Smooth muscle cell (in vitro differentiated cells): ENCODE data around the gene RHCE. TPM values are rescaled to one million over a fixed set of nuclear protein-coding genes. Genes with fewer than 3 reads are reported as not detected.

Experiments
- DNase-seq: peaks from one replicate; lab custom pipeline; 2025; ENCODE audit not compliant: unreplicated experiment; lab: John Stamatoyannopoulos, UW
- H2AFZ ChIP-seq: fragments of 200-600 bp; sonication (generic); 2 replicates; pipeline ENCODE4 v1.6.0; 2016; ENCODE audit warnings: antibody characterized with exemption, low read depth, mild to moderate bottlenecking
- H3F3A ChIP-seq: fragments of 200-600 bp; sonication (generic); 2 replicates; pipeline ENCODE4 v1.6.0; 2017; ENCODE audit warnings: antibody characterized with exemption, low read depth
- H3K27ac ChIP-seq: fragments of 200-600 bp; sonication (generic); 2 replicates; pipeline ENCODE4 v1.5.1; 2016; ENCODE audit warnings: low read depth, mild to moderate bottlenecking
- H3K27me3 ChIP-seq: fragments of 200-600 bp; sonication (generic); 2 replicates; pipeline ENCODE4 v1.6.1; 2016; ENCODE audit warnings: low read depth, mild to moderate bottlenecking
- H3K36me3 ChIP-seq: fragments of 200-600 bp; sonication (generic); 2 replicates; pipeline ENCODE4 v1.5.1; 2016; ENCODE audit warnings: low read depth
- H3K4me1 ChIP-seq: fragments of 200-600 bp; sonication (generic); 2 replicates; pipeline ENCODE4 v1.5.1; 2016; ENCODE audit warnings: low read depth
- H3K4me2 ChIP-seq: fragments of 200-600 bp; sonication (generic); 2 replicates; pipeline ENCODE4 v1.6.0; 2016; ENCODE audit warnings: mild to moderate bottlenecking
- H3K4me3 ChIP-seq: fragments of 200-600 bp; sonication (generic); 2 replicates; pipeline ENCODE4 v1.5.1; 2016; ENCODE audit warnings: mild to moderate bottlenecking
- H3K79me2 ChIP-seq: fragments of 200-600 bp; sonication (generic); 2 replicates; pipeline ENCODE4 v1.6.0; 2016; ENCODE audit warnings: low read depth, mild to moderate bottlenecking
- H3K9ac ChIP-seq: fragments of 200-600 bp; sonication (generic); 2 replicates; pipeline ENCODE4 v1.6.0; 2016; ENCODE audit warnings: low read depth
- H3K9me3 ChIP-seq: fragments of 200-600 bp; sonication (generic); replicated peaks from 2 replicates; pipeline ENCODE4 v1.5.1; 2016; ENCODE audit warnings: low read depth
- H4K20me1 ChIP-seq: fragments of 200-600 bp; sonication (generic); 2 replicates; pipeline ENCODE4 v1.6.0; 2016; ENCODE audit warnings: low read depth
- WGBS: methylation state at CpG from one replicate; pipeline ENCODE4 v1.1.7; 2016; ENCODE audit warnings: low lambda C conversion rate; 5-methylcytosine and 5-hydroxymethylcytosine counted together
- polyA plus RNA-seq: library from polyadenylated mRNA; unstranded; fragments of >200 nt; fragmentation: Nextera tagmentation; extraction: Ambion mirVana; gene quantifications from 2 replicates; pipeline ENCODE4 v1.2.1, GENCODE V29; 2016
- total RNA-seq: library from RNA; depleted of rRNA; stranded (reverse); fragments of >200 nt; gene quantifications from 2 replicates; pipeline ENCODE4 v1.2.3, GENCODE V29; 2014
- TF ChIP-seq, protein P1 (sequence below): fragments of 200-600 bp; sonication (generic); IDR thresholded peaks from 2 replicates; pipeline ENCODE4 v1.5.1; 2017; ENCODE audit warnings: borderline replicate concordance, mild to moderate bottlenecking, antibody characterized with exemption; ENCODE audit not compliant: insufficient read depth, poor library complexity, severe bottlenecking

RHCE gene
- total and polyA plus RNA-seq, 2 experiments from 2014 or later: 0.45 to 4.9 TPM

DNA sequence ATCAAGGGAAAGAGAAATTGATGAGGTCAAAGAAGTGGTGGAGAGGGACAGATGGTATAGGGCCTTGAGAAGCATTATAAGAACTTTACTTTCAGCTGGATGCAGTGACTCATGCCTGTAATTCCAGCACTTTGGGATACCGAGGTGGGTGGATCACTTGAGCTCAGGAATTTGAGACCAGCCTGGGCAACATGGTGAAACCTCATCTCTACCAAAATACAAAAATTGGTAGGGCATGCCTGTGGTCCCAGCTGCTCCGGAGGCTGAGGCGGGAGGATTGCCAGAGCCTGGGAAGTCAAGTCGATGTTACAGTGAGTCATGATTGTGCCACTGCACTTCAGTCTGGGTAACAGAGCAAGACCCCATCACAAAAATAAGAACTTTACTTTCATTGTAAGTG is 76.8 kb downstream of the RHCE start:
- Histone ChIP-seq H3K4me2 (peak overlapping the region; percentile 32), H4K20me1 (peaks cover 77% of the 10 kb centered on the region), H3K27me3 (no peaks in the 10 kb centered on the region), H3K4me3 (no peak overlapping the region), H3K9me3 (no peaks in the 10 kb centered on the region), H3F3A (peaks cover 7% of the 10 kb centered on the region), H3K79me2 (peaks cover 75% of the 10 kb centered on the region), H3K27ac (peak overlapping the region; percentile 74), H3K4me1 (peaks cover 15% of the 10 kb centered on the region), H3K36me3 (peaks cover 3% of the 10 kb centered on the region), H3K9ac (no peak overlapping the region), H2AFZ (no peak overlapping the region)
- no peak for DNase-seq
- 25% methylated on average over 4 of the region's 4 CpGs for WGBS
- TF ChIP-seq, protein P1, sequence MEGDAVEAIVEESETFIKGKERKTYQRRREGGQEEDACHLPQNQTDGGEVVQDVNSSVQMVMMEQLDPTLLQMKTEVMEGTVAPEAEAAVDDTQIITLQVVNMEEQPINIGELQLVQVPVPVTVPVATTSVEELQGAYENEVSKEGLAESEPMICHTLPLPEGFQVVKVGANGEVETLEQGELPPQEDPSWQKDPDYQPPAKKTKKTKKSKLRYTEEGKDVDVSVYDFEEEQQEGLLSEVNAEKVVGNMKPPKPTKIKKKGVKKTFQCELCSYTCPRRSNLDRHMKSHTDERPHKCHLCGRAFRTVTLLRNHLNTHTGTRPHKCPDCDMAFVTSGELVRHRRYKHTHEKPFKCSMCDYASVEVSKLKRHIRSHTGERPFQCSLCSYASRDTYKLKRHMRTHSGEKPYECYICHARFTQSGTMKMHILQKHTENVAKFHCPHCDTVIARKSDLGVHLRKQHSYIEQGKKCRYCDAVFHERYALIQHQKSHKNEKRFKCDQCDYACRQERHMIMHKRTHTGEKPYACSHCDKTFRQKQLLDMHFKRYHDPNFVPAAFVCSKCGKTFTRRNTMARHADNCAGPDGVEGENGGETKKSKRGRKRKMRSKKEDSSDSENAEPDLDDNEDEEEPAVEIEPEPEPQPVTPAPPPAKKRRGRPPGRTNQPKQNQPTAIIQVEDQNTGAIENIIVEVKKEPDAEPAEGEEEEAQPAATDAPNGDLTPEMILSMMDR: no peak

DNA sequence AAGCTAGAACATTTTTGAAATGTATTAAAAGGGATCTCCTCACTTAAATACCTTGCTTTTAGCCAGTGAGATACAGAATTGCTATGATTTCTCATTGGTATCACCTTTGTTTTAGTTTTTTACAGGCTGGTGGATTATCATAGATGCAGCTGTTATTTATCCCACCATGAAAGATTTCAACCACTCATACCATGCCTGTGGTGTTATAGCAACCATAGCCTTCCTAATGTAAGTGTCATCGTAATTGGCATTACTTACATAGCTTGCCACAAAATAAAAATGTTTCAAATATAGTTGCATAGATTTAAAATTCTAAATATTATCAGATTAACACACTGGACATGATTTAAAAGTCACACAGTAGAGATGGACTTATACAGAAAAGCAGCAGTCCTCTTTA is 77.8 kb downstream of the RHCE start:
- no peak overlapping the region for H3K4me2 ChIP-seq
- H2AFZ ChIP-seq: no peak overlapping the region
- no peaks in the 10 kb centered on the region for H3K9me3 ChIP-seq
- TF ChIP-seq, protein P1: no peak
- peaks cover 13% of the 10 kb centered on the region for H3F3A ChIP-seq
- H3K79me2 ChIP-seq: peaks cover 73% of the 10 kb centered on the region
- H3K27me3 ChIP-seq: no peaks in the 10 kb centered on the region
- WGBS: 93% methylated on average over 1 of the region's 1 CpG
- peaks cover 15% of the 10 kb centered on the region for H3K4me1 ChIP-seq
- H3K9ac ChIP-seq: no peak overlapping the region
- H3K36me3 ChIP-seq: peaks cover 3% of the 10 kb centered on the region
- H3K4me3 ChIP-seq: no peak overlapping the region
- H3K27ac ChIP-seq: peak overlapping the region; percentile 74
- peaks cover 74% of the 10 kb centered on the region for H4K20me1 ChIP-seq
- no peak for DNase-seq

DNA sequence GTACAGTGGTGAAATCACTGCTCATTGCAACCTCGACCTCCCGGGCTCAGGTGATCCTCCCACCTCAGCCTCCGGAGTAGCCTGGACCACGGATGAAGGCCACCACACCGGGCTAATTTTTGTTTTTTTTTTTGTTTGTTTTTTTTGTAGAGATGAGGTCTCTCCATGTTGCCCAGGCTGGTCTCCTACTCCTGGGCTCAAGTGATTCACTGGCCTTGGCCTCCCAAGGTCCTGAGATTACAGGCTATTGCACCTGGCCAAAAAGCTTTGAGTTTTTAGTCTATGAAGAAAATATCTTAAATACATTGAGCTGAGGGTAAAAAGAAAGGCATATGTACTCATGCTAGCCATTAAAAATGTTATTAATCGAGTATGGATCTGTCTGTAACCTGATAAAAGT is 78.9 kb downstream of the RHCE start:
- WGBS: 97% methylated on average over 6 of the region's 6 CpGs
- Histone ChIP-seq H3K4me3 (no peak overlapping the region), H3F3A (peaks cover 13% of the 10 kb centered on the region), H3K79me2 (peaks cover 65% of the 10 kb centered on the region), H3K9ac (no peak overlapping the region), H3K27me3 (no peaks in the 10 kb centered on the region), H4K20me1 (peaks cover 67% of the 10 kb centered on the region), H3K27ac (no peak overlapping the region), H3K36me3 (peaks cover 3% of the 10 kb centered on the region), H2AFZ (no peak overlapping the region), H3K4me2 (no peak overlapping the region), H3K9me3 (no peaks in the 10 kb centered on the region), H3K4me1 (peaks cover 15% of the 10 kb centered on the region)
- TF ChIP-seq, protein P1: no peak
- DNase-seq: no peak

DNA sequence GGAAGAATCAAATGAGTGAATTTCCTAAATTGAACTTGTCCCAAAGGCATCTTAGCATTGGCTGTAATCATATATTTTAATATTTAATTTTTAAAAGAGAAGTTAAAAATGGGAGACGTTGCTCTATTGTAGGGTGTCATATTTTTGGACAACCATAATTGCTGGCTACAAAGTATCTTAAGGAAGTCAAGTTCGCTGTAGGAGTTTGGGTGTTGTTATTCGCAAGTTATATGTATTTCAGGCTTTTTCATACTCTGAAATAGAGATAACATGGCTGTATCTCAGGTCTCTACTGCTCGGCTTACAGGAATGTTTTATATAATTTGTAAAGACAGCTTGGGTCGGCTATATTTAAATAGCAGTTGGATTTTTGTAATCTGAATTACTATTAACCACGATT is 81.6 kb downstream of the RHCE start:
- Histone ChIP-seq H3K27me3 (no peaks in the 10 kb centered on the region), H3K27ac (peak overlapping the region; percentile 93), H4K20me1 (peaks cover 48% of the 10 kb centered on the region), H3K79me2 (peaks cover 48% of the 10 kb centered on the region), H3F3A (peaks cover 13% of the 10 kb centered on the region), H2AFZ (peak overlapping the region; percentile 88), H3K9me3 (no peaks in the 10 kb centered on the region), H3K4me2 (peak overlapping the region; percentile 94), H3K4me1 (peaks cover 15% of the 10 kb centered on the region), H3K36me3 (no peaks in the 10 kb centered on the region), H3K9ac (peak overlapping the region; percentile 91), H3K4me3 (peak overlapping the region; percentile 84)
- 7% methylated on average over 6 of the region's 6 CpGs for WGBS
- DNase-seq: no peak
- TF ChIP-seq, protein P1: no peak
